Astrocyte (in vitro differentiated cells and primary cell): ENCODE measurements around the gene RELN.

Experiments used
- CTCF ChIP-seq: IDR thresholded peaks from 2 replicates; pipeline ENCODE4 v1.5.1; 2011; ENCODE audit warnings: low read depth, mild to moderate bottlenecking, inconsistent platforms, low read length, moderate library complexity; ENCODE audit not compliant: insufficient read depth
- EZH2 ChIP-seq: IDR thresholded peaks from 2 replicates; pipeline ENCODE4 v1.6.1; 2012; ENCODE audit warnings: mild to moderate bottlenecking, low read length, inconsistent platforms; ENCODE audit not compliant: insufficient read depth

- TF ChIP-seq CTCF (no peak), EZH2 (no peak)
Observed at GRCh38 chr7:103423467-103424179, 565.8 kb downstream of the RELN start.
